Loucy (cell line): ENCODE measurements around the gene BTBD1.
"Not testable (repeated sequence)": the region's sequence is repeated elsewhere in the genome, so short reads cannot be mapped to it uniquely, and the experiment has no call there.

Experiments
- H2AFZ ChIP-seq: fragments of 200-600 bp; sonication (generic); 2 replicates; pipeline ENCODE4 v1.6.0; 2016; ENCODE audit warnings: antibody characterized with exemption, mild to moderate bottlenecking, low read length, moderate library complexity
- H3F3A ChIP-seq: fragments of 200-600 bp; 2 replicates; pipeline ENCODE4 v1.6.0; 2016; ENCODE audit warnings: antibody characterized with exemption, low read depth, mild to moderate bottlenecking
- H3K27me3 ChIP-seq: fragments of 200-600 bp; sonication (generic); 2 replicates; pipeline ENCODE4 v1.6.1; 2014; ENCODE audit warnings: low read length, mild to moderate bottlenecking; ENCODE audit not compliant: insufficient read depth, poor library complexity, severe bottlenecking
- H3K36me3 ChIP-seq: fragments of 200-600 bp; sonication (generic); 2 replicates; pipeline ENCODE4 v1.6.1; 2016; ENCODE audit warnings: low read length; ENCODE audit not compliant: insufficient read depth
- H3K4me1 ChIP-seq: fragments of 200-600 bp; sonication (generic); 2 replicates; pipeline ENCODE4 v1.5.1; 2014; ENCODE audit warnings: low read length, mild to moderate bottlenecking; ENCODE audit not compliant: insufficient read depth, poor library complexity, severe bottlenecking
- H3K4me2 ChIP-seq: fragments of 200-600 bp; sonication (generic); 2 replicates; pipeline ENCODE4 v1.6.0; 2014; ENCODE audit warnings: antibody characterized with exemption, low read length, low read depth, mild to moderate bottlenecking; ENCODE audit not compliant: poor library complexity, severe bottlenecking
- H3K4me3 ChIP-seq: fragments of 200-600 bp; sonication (generic); 2 replicates; pipeline ENCODE4 v1.5.1; 2014; ENCODE audit warnings: low read length, mild to moderate bottlenecking, mixed read lengths; ENCODE audit not compliant: poor library complexity, severe bottlenecking
- H3K79me2 ChIP-seq: fragments of 200-600 bp; sonication (generic); 2 replicates; pipeline ENCODE4 v1.6.1; 2014; ENCODE audit warnings: low read length; ENCODE audit not compliant: insufficient read depth
- H3K9ac ChIP-seq: fragments of 200-600 bp; sonication (generic); 2 replicates; pipeline ENCODE4 v1.6.0; 2014; ENCODE audit warnings: mild to moderate bottlenecking, low read depth, low read length, moderate library complexity; ENCODE audit not compliant: poor library complexity, severe bottlenecking
- H3K9me2 ChIP-seq: fragments of 200-600 bp; sonication (generic); replicated peaks from 2 replicates; pipeline ENCODE4 v1.6.1; 2016; ENCODE audit warnings: low read depth, low read length, mixed read lengths
- H3K9me3 ChIP-seq: fragments of 200-600 bp; sonication (generic); 2 replicates; pipeline ENCODE4 v1.6.1; 2014; ENCODE audit warnings: mild to moderate bottlenecking, antibody characterized with exemption, low read length, low read depth; ENCODE audit not compliant: insufficient read depth
- H4K20me1 ChIP-seq: fragments of 200-600 bp; sonication (generic); 2 replicates; pipeline ENCODE4 v1.6.0; 2014; ENCODE audit warnings: antibody characterized with exemption, low read length, mild to moderate bottlenecking; ENCODE audit not compliant: insufficient read depth, poor library complexity, severe bottlenecking
- EZH2phosphoT487 ChIP-seq: fragments of 200-600 bp; IDR thresholded peaks from 2 replicates; pipeline ENCODE4 v1.6.1; 2018; ENCODE audit warnings: antibody characterized with exemption, mild to moderate bottlenecking, moderate library complexity, borderline replicate concordance
- TF ChIP-seq, protein P1 (sequence below): fragments of 200-600 bp; sonication (generic); conservative IDR thresholded peaks from 2 replicates; pipeline ENCODE4 v1.5.1; 2014; ENCODE audit warnings: mild to moderate bottlenecking, antibody characterized with exemption, low read length

The BTBD1 gene

GRCh38 chr15:83090465-83090864 is 23.4 kb upstream of the BTBD1 start:
- H3K4me2 ChIP-seq: no peak overlapping the region
- TF ChIP-seq EZH2phosphoT487: no peak
- TF ChIP-seq, protein P1, sequence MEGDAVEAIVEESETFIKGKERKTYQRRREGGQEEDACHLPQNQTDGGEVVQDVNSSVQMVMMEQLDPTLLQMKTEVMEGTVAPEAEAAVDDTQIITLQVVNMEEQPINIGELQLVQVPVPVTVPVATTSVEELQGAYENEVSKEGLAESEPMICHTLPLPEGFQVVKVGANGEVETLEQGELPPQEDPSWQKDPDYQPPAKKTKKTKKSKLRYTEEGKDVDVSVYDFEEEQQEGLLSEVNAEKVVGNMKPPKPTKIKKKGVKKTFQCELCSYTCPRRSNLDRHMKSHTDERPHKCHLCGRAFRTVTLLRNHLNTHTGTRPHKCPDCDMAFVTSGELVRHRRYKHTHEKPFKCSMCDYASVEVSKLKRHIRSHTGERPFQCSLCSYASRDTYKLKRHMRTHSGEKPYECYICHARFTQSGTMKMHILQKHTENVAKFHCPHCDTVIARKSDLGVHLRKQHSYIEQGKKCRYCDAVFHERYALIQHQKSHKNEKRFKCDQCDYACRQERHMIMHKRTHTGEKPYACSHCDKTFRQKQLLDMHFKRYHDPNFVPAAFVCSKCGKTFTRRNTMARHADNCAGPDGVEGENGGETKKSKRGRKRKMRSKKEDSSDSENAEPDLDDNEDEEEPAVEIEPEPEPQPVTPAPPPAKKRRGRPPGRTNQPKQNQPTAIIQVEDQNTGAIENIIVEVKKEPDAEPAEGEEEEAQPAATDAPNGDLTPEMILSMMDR: no peak
- H3F3A ChIP-seq: no peaks in the 10 kb centered on the region
- peaks cover 8% of the 10 kb centered on the region for H3K4me1 ChIP-seq
- H3K27me3 ChIP-seq: no peaks in the 10 kb centered on the region
- H2AFZ ChIP-seq: no peak overlapping the region
- H3K9ac ChIP-seq: no peak overlapping the region
- no peaks in the 10 kb centered on the region for H3K9me3 ChIP-seq
- H3K4me3 ChIP-seq: no peak overlapping the region
- no peaks in the 10 kb centered on the region for H3K36me3 ChIP-seq
- H3K9me2 ChIP-seq: no peaks in the 10 kb centered on the region
- no peaks in the 10 kb centered on the region for H4K20me1 ChIP-seq
- no peaks in the 10 kb centered on the region for H3K79me2 ChIP-seq

- Histone ChIP-seq H3K4me2 (no peak overlapping the region), H3K9ac (no peak overlapping the region), H3K9me2 (no peaks in the 10 kb centered on the region), H3K4me1 (peaks cover 8% of the 10 kb centered on the region), H3K36me3 (no peaks in the 10 kb centered on the region), H4K20me1 (no peaks in the 10 kb centered on the region), H3K9me3 (no peaks in the 10 kb centered on the region), H3K4me3 (no peak overlapping the region), H3K27me3 (no peaks in the 10 kb centered on the region), H3F3A (no peaks in the 10 kb centered on the region), H2AFZ (no peak overlapping the region), H3K79me2 (no peaks in the 10 kb centered on the region)
- TF ChIP-seq, protein P1: no peak
- TF ChIP-seq EZH2phosphoT487: no peak
Measured at GRCh38 chr15:83088876-83089275, 21.8 kb upstream of the BTBD1 start.

DNA sequence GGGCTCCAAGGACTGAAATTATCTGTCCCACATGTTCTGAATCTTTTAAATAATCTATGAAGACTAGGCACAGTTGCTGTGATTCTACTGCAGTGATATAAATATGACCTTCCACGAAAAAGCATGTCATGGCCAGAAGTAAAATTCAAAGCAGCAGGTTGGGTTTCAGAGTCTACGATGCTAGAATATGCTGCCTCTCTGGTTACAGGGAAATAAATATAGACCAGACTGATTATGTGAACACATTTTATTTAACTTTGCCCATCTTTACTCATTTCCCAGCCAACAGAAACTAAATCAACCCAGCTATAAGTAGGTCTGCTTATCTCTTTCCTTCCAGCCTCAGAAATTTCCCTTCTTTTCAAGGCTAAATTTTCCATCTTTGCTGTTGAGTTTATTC is 20.5 kb upstream of the BTBD1 start:
- no peak overlapping the region for H2AFZ ChIP-seq
- H3K4me1 ChIP-seq: peaks cover 8% of the 10 kb centered on the region
- no peak overlapping the region for H3K4me3 ChIP-seq
- H3K9me2 ChIP-seq: no peaks in the 10 kb centered on the region
- H3K27me3 ChIP-seq: no peaks in the 10 kb centered on the region
- TF ChIP-seq, protein P1: no peak
- TF ChIP-seq EZH2phosphoT487: no peak
- H3K79me2 ChIP-seq: no peaks in the 10 kb centered on the region
- H3K9ac ChIP-seq: no peak overlapping the region
- H3K36me3 ChIP-seq: no peaks in the 10 kb centered on the region
- H3F3A ChIP-seq: no peaks in the 10 kb centered on the region
- H4K20me1 ChIP-seq: no peaks in the 10 kb centered on the region
- no peaks in the 10 kb centered on the region for H3K9me3 ChIP-seq
- no peak overlapping the region for H3K4me2 ChIP-seq

GRCh38 chr15:83085864-83086552 is 19.0 kb upstream of the BTBD1 start:
- not testable (repeated sequence) for H2AFZ ChIP-seq, H3K9me3 ChIP-seq, H3K36me3 ChIP-seq, H3F3A ChIP-seq, H4K20me1 ChIP-seq, H3K4me1 ChIP-seq, H3K4me3 ChIP-seq, H3K9ac ChIP-seq, H3K79me2 ChIP-seq, H3K9me2 ChIP-seq, H3K27me3 ChIP-seq, H3K4me2 ChIP-seq
